ENCODE results near the gene MACROD2. TPM values are rescaled to one million over a fixed set of nuclear protein-coding genes. Genes with fewer than 3 reads are reported as not detected.
A peak's percentile ranks its signal among the peaks of the same experiment; 100 is the strongest.

MACROD2 gene
- total RNA-seq, 1 donor from 2014 or later = 1.6 TPM

GRCh38 chr20:16097788-16098187 is 2102.5 kb downstream of the MACROD2 start:
- TF ChIP-seq, protein P1, sequence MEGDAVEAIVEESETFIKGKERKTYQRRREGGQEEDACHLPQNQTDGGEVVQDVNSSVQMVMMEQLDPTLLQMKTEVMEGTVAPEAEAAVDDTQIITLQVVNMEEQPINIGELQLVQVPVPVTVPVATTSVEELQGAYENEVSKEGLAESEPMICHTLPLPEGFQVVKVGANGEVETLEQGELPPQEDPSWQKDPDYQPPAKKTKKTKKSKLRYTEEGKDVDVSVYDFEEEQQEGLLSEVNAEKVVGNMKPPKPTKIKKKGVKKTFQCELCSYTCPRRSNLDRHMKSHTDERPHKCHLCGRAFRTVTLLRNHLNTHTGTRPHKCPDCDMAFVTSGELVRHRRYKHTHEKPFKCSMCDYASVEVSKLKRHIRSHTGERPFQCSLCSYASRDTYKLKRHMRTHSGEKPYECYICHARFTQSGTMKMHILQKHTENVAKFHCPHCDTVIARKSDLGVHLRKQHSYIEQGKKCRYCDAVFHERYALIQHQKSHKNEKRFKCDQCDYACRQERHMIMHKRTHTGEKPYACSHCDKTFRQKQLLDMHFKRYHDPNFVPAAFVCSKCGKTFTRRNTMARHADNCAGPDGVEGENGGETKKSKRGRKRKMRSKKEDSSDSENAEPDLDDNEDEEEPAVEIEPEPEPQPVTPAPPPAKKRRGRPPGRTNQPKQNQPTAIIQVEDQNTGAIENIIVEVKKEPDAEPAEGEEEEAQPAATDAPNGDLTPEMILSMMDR (IDR thresholded peaks at IDR 0.05; ENCODE audit: insufficient read depth, low read length, severe bottlenecking) = no peak
- no peak overlapping the region for H3K4me3 ChIP-seq (ENCODE audit: low read depth, low read length)
- no peaks in the 10 kb centered on the region for H3K36me3 ChIP-seq (ENCODE audit: control insufficient read depth, insufficient read depth, low read length)
- DNase-seq (ENCODE audit: low read depth) (no peak), FAIRE-seq (peak; percentile 7)
- peaks cover 1% of the 10 kb centered on the region for H3K27me3 ChIP-seq (ENCODE audit: control insufficient read depth, insufficient read depth, low read length)

DNA sequence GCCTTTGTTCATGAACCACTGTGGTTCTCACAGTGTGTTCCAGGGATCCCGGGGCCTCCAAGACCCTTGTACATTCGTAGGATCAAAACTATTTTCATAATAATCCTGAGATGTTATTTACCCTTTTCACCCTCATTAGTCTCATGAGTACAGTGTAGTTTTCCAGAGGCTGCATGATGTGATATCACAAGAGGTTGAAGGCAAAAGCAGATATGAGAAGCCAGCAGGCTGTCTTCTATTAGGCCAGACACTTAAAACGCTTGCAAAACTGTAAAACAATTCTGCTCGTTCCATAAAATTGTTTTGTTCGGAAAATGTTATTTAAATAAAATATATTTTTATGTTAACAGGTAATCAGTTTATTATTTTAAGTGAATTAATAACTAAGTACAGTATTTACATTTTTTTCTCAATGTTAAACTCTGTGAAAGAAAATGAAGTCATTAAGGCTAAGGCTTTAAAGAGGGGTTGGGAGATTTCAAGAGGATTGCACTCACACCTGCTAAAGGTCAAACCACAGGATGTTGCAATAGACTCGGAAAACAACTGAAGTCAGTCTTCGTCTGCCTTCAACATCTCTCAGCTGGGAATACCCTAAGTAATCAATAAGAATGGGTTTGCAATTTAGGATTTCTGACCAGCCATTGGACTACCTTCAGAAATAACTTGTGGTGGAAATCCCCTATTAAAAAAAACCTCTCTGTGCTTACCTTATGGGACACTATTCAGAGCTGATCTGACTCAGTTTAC is 2103.7 kb downstream of the MACROD2 start:
- FAIRE-seq (no peak), DNase-seq (ENCODE audit: low read depth) (peak; percentile 8)
- Histone ChIP-seq H3K36me3 (ENCODE audit: control insufficient read depth, insufficient read depth, low read length) (no peaks in the 10 kb centered on the region), H3K27me3 (ENCODE audit: control insufficient read depth, insufficient read depth, low read length) (peaks cover 1% of the 10 kb centered on the region), H3K4me3 (ENCODE audit: low read depth, low read length) (no peak overlapping the region)
- TF ChIP-seq, protein P1 (IDR thresholded peaks at IDR 0.05; ENCODE audit: insufficient read depth, low read length, severe bottlenecking) = no peak

GRCh38 chr20:16100111-16100510 is 2104.8 kb downstream of the MACROD2 start:
- DNase-seq (ENCODE audit: low read depth) (no peak), FAIRE-seq (peak; percentile 79)
- peaks cover 1% of the 10 kb centered on the region for H3K27me3 ChIP-seq (ENCODE audit: control insufficient read depth, insufficient read depth, low read length)
- TF ChIP-seq, protein P1 (IDR thresholded peaks at IDR 0.05; ENCODE audit: insufficient read depth, low read length, severe bottlenecking) = no peak
- no peaks in the 10 kb centered on the region for H3K36me3 ChIP-seq (ENCODE audit: control insufficient read depth, insufficient read depth, low read length)
- no peak overlapping the region for H3K4me3 ChIP-seq (ENCODE audit: low read depth, low read length)

- Histone ChIP-seq H3K36me3 (ENCODE audit: control insufficient read depth, insufficient read depth, low read length) (no peaks in the 10 kb centered on the region), H3K4me3 (ENCODE audit: low read depth, low read length) (no peak overlapping the region), H3K27me3 (ENCODE audit: control insufficient read depth, insufficient read depth, low read length) (peaks cover 1% of the 10 kb centered on the region)
- FAIRE-seq (no peak), DNase-seq (ENCODE audit: low read depth) (no peak)
- TF ChIP-seq, protein P1 (IDR thresholded peaks at IDR 0.05; ENCODE audit: insufficient read depth, low read length, severe bottlenecking) = no peak
Observed at GRCh38 chr20:16100767-16101166, 2105.5 kb downstream of the MACROD2 start.

Other genes starting within 250 kb of the MACROD2 start
- gene ESF1, start 210.6 kb upstream of the MACROD2 start, total RNA-seq = 15.2 and 16.6 TPM in 2 replicates
- gene NDUFAF5, start 210.5 kb upstream of the MACROD2 start, total RNA-seq = 15.0 and 22.0 TPM in 2 replicates
- not detected in 2 replicates for gene SEL1L2, start 4.9 kb upstream of the MACROD2 start, total RNA-seq

Data from bronchial epithelial cell (primary cell).